Endothelial cell of umbilical vein (primary cell): Measurements from ENCODE around the gene XXYLT1.

Experiments
- CTCF ChIP-seq, 2 donors: IDR thresholded peaks; 1 replicate in 1 of 2; 2 replicates in 1 of 2; pipeline ENCODE4 v1.5.1; 2011; ENCODE audit warnings: low read length in 2 of 2, mild to moderate bottlenecking in 2 of 2, moderate library complexity in 2 of 2, control low read depth in 1 of 2, inconsistent platforms in 1 of 2, low read depth in 1 of 2; ENCODE audit not compliant: insufficient read depth in 1 of 2; ENCODE audit errors: extremely low read depth in 1 of 2
- MAX ChIP-seq: IDR thresholded peaks from 2 replicates; pipeline ENCODE4 v1.6.1; 2011; ENCODE audit not compliant: insufficient read depth, insufficient read length
- POLR2A ChIP-seq: IDR thresholded peaks from 2 replicates; pipeline ENCODE4 v1.6.1; 2012; ENCODE audit warnings: low read depth, mild to moderate bottlenecking, control low read depth, low read length
- POLR2AphosphoS5 ChIP-seq: IDR thresholded peaks from 2 replicates; pipeline ENCODE4 v1.6.1; 2012; ENCODE audit warnings: low read depth, mild to moderate bottlenecking, control low read depth, low read length, moderate library complexity; ENCODE audit not compliant: insufficient read depth

- TF ChIP-seq POLR2A (no peak), CTCF (IDR thresholded peaks at IDR 0.05; ENCODE audit: extremely low read depth in 1 of 2, insufficient read depth in 1 of 2, low read depth in 1 of 2, low read length in 2 of 2) (no peak), POLR2AphosphoS5 (no peak), MAX (no peak)
Measured at GRCh38 chr3:195207056-195207455, 63.9 kb downstream of the XXYLT1 start.
